ENCODE measurements around the gene IL15. TPM values are rescaled to one million over a fixed set of nuclear protein-coding genes. Genes with fewer than 3 reads are reported as not detected.
"Not testable (repeated sequence)": the region's sequence is repeated elsewhere in the genome, so short reads cannot be mapped to it uniquely, and the experiment has no call there.

Gene IL15
- total RNA-seq, 1 donor from 2014 or later: 3.5 TPM

GRCh38 chr4:141605425-141605856 is 30.9 kb upstream of the IL15 start:
- H3K9me3 Mint-ChIP-seq: peaks cover 3% of the 10 kb centered on the region
- DNase-seq (no peak), ATAC-seq (ENCODE audit: low read depth) (no peak)
- H3K4me1 Mint-ChIP-seq: no peaks in the 10 kb centered on the region
- H3K27ac Mint-ChIP-seq: no peak overlapping the region
- H3K4me3 Mint-ChIP-seq: no peak overlapping the region
- POLR2A ChIA-PET: no interaction called here
- CTCF ChIA-PET: no interaction called here
- no peaks in the 10 kb centered on the region for H3K36me3 Mint-ChIP-seq (ENCODE audit: low read depth)
- intact Hi-C loops (cut with micrococcal nuclease): no loop called here
- peaks cover 4% of the 10 kb centered on the region for H3K27me3 Mint-ChIP-seq
- no peak for TF ChIP-seq CTCF (IDR thresholded peaks at IDR 0.05)

GRCh38 chr4:141609243-141609642 is 27.1 kb upstream of the IL15 start:
- DNase-seq (no peak), ATAC-seq (ENCODE audit: low read depth) (no peak)
- TF ChIP-seq CTCF (IDR thresholded peaks at IDR 0.05): no peak
- Mint-ChIP-seq H3K9me3 (peaks cover 3% of the 10 kb centered on the region), H3K27ac (no peak overlapping the region), H3K27me3 (peaks cover 4% of the 10 kb centered on the region), H3K36me3 (ENCODE audit: low read depth) (no peaks in the 10 kb centered on the region), H3K4me1 (no peaks in the 10 kb centered on the region), H3K4me3 (no peak overlapping the region)
- intact Hi-C loops (cut with micrococcal nuclease): no loop called here
- POLR2A ChIA-PET: no interaction called here
- CTCF ChIA-PET: no interaction called here

- ATAC-seq (ENCODE audit: low read depth) (no peak), DNase-seq (no peak)
- intact Hi-C loops (cut with micrococcal nuclease): no loop called here
- Mint-ChIP-seq H3K27me3 (peaks cover 2% of the 10 kb centered on the region), H3K4me3 (no peak overlapping the region), H3K4me1 (peaks cover 6% of the 10 kb centered on the region), H3K27ac (no peak overlapping the region), H3K9me3 (no peaks in the 10 kb centered on the region), H3K36me3 (ENCODE audit: low read depth) (no peaks in the 10 kb centered on the region)
- TF ChIP-seq CTCF (IDR thresholded peaks at IDR 0.05): no peak
- POLR2A ChIA-PET: no interaction called here
- CTCF ChIA-PET: no interaction called here
Measured at GRCh38 chr4:141610365-141610764, 26.0 kb upstream of the IL15 start.

- Mint-ChIP-seq H3K36me3 (ENCODE audit: low read depth) (no peaks in the 10 kb centered on the region), H3K27ac (no peak overlapping the region)
- no peak for TF ChIP-seq CTCF (IDR thresholded peaks at IDR 0.05)
Measured at GRCh38 chr4:141614878-141615586, 21.4 kb upstream of the IL15 start.

GRCh38 chr4:141615587-141615918 is 20.8 kb upstream of the IL15 start:
- POLR2A ChIA-PET; intact Hi-C loops (cut with micrococcal nuclease); CTCF ChIA-PET; ATAC-seq (ENCODE audit: low read depth); H3K27me3 Mint-ChIP-seq; H3K9me3 Mint-ChIP-seq; H3K27ac Mint-ChIP-seq; H3K4me3 Mint-ChIP-seq; H3K36me3 Mint-ChIP-seq (ENCODE audit: low read depth); H3K4me1 Mint-ChIP-seq; DNase-seq: not testable (repeated sequence)

More at GRCh38 chr4:141614878-141615586, 21.4 kb upstream of the IL15 start:
- Mint-ChIP-seq H3K4me3 (no peak overlapping the region), H3K9me3 (no peaks in the 10 kb centered on the region), H3K4me1 (peaks cover 6% of the 10 kb centered on the region), H3K27me3 (no peaks in the 10 kb centered on the region)
- intact Hi-C loops (cut with micrococcal nuclease): no loop called here
- ChIA-PET POLR2A (no interaction called here), CTCF (no interaction called here)
- no peak for DNase-seq
- ATAC-seq (ENCODE audit: low read depth): no peak

- no peaks in the 10 kb centered on the region for H3K36me3 Mint-ChIP-seq (ENCODE audit: low read depth)
- H3K4me3 Mint-ChIP-seq: no peak overlapping the region
- ChIA-PET CTCF (no interaction called here), POLR2A (no interaction called here)
- no peak overlapping the region for H3K27ac Mint-ChIP-seq
- H3K27me3 Mint-ChIP-seq: no peaks in the 10 kb centered on the region
- no peaks in the 10 kb centered on the region for H3K9me3 Mint-ChIP-seq
- ATAC-seq (ENCODE audit: low read depth) (no peak), DNase-seq (no peak)
- TF ChIP-seq CTCF (IDR thresholded peaks at IDR 0.05): no peak
- H3K4me1 Mint-ChIP-seq: no peaks in the 10 kb centered on the region
- intact Hi-C loops (cut with micrococcal nuclease): no loop called here
Measured at GRCh38 chr4:141620715-141621114, 15.7 kb upstream of the IL15 start.

Measured in activated B cell treated with CpG ODN at 0.5 μM for 24 hours (primary cell).